GM12874 (cell line): ENCODE results near the gene ST6GALNAC3.

Experiments used
- TF ChIP-seq, protein P1 (sequence below): IDR thresholded peaks from 2 replicates; pipeline ENCODE4 v1.5.1; 2011; ENCODE audit warnings: low read depth, mild to moderate bottlenecking, control low read depth, low read length, moderate library complexity; ENCODE audit not compliant: insufficient read depth

The ST6GALNAC3 gene

GRCh38 chr1:76109404-76109803 lies 34.9 kb downstream of the ST6GALNAC3 start:
- TF ChIP-seq, protein P1, sequence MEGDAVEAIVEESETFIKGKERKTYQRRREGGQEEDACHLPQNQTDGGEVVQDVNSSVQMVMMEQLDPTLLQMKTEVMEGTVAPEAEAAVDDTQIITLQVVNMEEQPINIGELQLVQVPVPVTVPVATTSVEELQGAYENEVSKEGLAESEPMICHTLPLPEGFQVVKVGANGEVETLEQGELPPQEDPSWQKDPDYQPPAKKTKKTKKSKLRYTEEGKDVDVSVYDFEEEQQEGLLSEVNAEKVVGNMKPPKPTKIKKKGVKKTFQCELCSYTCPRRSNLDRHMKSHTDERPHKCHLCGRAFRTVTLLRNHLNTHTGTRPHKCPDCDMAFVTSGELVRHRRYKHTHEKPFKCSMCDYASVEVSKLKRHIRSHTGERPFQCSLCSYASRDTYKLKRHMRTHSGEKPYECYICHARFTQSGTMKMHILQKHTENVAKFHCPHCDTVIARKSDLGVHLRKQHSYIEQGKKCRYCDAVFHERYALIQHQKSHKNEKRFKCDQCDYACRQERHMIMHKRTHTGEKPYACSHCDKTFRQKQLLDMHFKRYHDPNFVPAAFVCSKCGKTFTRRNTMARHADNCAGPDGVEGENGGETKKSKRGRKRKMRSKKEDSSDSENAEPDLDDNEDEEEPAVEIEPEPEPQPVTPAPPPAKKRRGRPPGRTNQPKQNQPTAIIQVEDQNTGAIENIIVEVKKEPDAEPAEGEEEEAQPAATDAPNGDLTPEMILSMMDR: no peak

DNA sequence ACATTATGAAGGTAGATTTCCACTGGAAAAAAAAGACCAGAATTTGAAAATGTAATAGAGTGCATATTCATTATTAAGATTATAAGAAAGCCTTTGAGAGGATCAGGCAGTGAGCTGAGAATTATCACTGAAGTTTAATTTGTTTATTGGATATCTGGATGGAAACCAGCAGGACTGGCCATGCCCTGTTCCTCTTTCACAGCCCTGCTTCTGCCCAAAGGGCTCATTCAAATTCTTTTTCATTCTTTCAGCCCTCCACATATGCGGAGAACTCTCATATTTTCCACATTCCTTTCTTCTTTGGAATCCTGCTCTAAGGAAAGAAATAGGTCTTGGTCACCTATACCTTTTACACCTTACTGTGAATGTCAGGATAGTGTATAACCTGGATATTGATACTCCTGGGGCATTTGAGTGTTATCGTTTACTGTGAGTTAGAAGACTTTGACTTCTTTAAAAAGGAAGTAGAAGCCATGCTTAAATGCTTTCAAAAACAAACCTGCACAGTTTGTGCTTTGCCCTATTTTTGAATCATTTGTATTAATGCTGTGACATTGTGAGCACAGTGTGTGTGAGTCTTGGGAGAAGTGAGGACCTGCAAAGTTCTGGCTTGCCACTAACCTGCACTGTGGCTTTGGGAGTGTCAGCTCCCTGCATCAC lies 35.5 kb downstream of the ST6GALNAC3 start:
- TF ChIP-seq, protein P1: no peak

DNA sequence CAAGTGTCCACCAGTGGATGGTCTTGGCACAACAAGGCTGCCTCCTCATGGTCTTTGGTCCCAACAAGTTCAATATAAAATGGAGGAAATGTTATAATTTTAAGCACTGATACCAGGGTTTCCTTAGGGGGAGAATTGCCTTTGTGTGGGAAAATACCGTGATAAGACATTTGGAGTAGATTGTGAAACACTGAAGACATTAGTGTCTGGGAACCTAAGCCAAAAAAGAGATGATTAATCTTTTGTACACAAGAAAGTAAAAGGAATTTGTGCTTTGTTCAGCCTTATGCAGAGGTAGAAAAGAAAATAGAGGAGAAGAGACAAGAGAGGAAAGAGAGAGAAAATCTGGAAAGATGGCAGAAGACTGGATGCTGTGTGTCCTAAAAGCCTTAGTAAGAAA lies 36.1 kb downstream of the ST6GALNAC3 start:
- TF ChIP-seq, protein P1: no peak

DNA sequence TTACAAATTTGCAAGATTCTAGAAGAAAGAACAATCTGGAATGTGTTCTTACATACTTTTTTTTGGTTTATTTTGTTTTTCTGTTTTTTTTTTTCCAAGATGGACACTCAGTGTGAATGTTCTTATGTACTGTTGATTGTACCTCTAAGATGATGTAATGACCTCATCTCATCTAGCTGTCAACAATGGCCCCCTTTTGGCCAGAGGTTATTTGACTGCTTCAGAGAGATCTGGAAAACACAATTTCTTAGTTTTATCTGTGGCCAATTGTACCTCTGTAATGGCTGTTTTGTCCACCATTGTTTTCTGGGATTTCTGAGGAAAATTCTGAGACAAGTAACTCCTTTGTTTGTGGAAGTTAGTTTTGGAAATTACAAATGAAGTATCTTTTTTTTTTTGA lies 38.9 kb downstream of the ST6GALNAC3 start:
- TF ChIP-seq, protein P1: no peak

- TF ChIP-seq, protein P1: no peak
These were observed 40.6 kb downstream of the ST6GALNAC3 start for GRCh38 chr1:76115171-76115570.

DNA sequence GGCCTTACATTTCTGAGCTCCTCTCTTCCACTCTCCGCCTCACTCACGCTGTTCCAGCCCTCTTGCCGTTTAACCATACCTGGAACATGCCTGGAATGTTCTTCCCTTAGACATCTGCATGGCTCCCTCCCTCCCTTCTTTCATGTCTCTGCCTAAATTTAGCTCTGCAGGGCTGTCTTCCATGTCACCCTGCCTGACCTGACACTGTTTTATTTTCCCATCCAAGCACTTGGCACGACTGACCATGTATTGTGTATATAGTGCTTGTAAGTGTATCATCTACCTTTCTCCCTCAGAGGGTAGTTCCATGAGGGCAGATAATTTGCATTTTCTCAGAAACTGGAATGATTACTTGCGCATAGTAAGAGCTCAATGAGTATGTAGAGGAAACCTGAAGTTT lies 47.3 kb downstream of the ST6GALNAC3 start:
- TF ChIP-seq, protein P1: no peak

GRCh38 chr1:76122271-76122670 lies 47.7 kb downstream of the ST6GALNAC3 start:
- TF ChIP-seq, protein P1: no peak
